SU-DHL-6 (cell line): ENCODE measurements around the gene SLC44A1.

Source experiments
- H2AFZ ChIP-seq: fragments of 200-600 bp; sonication (generic); 2 replicates; pipeline ENCODE4 v1.6.1; 2014; ENCODE audit warnings: low read depth, mild to moderate bottlenecking, moderate library complexity, mixed read lengths, antibody characterized with exemption, low read length; ENCODE audit not compliant: severe bottlenecking
- H3F3A ChIP-seq: fragments of 200-600 bp; shearing (Covaris generic); 2 replicates; pipeline ENCODE4 v1.6.0; 2016; ENCODE audit warnings: antibody characterized with exemption, mild to moderate bottlenecking; ENCODE audit not compliant: insufficient read depth
- H3K27ac ChIP-seq: fragments of 200-600 bp; sonication (generic); 2 replicates; pipeline ENCODE4 v1.5.1; 2016; ENCODE audit warnings: low read depth, mild to moderate bottlenecking, low read length, moderate library complexity, mixed read lengths
- H3K27me3 ChIP-seq: fragments of 200-600 bp; sonication (generic), shearing (Covaris generic); 2 replicates; pipeline ENCODE4 v1.6.0; 2014; ENCODE audit warnings: mild to moderate bottlenecking, low read length
- H3K36me3 ChIP-seq: fragments of 200-600 bp; sonication (generic); 2 replicates; pipeline ENCODE4 v1.6.1; 2014; ENCODE audit warnings: mild to moderate bottlenecking, low read length, mixed read lengths
- H3K4me2 ChIP-seq: fragments of 300-600, 200-600 bp; shearing (Covaris generic), sonication (generic); 2 replicates; pipeline ENCODE4 v1.6.0; 2014; ENCODE audit warnings: low read length, low read depth, mild to moderate bottlenecking; ENCODE audit not compliant: poor library complexity, severe bottlenecking
- H3K4me3 ChIP-seq: fragments of 200-600 bp; sonication (generic); 2 replicates; pipeline ENCODE4 v1.5.1; 2014; ENCODE audit warnings: antibody characterized with exemption, low read length, mild to moderate bottlenecking, mixed read lengths; ENCODE audit not compliant: insufficient read depth, poor library complexity, severe bottlenecking
- H3K79me2 ChIP-seq: fragments of 200-600 bp; sonication (generic); 2 replicates; pipeline ENCODE4 v1.6.1; 2014; ENCODE audit warnings: mild to moderate bottlenecking, low read length, moderate library complexity; ENCODE audit not compliant: insufficient read depth
- H3K9ac ChIP-seq: fragments of 200-600 bp; sonication (generic); 2 replicates; pipeline ENCODE4 v1.7.0; 2014; ENCODE audit warnings: mild to moderate bottlenecking, low read length
- H3K9me2 ChIP-seq: fragments of 200-600 bp; sonication (generic); replicated peaks from 2 replicates; pipeline ENCODE4 v1.6.1; 2014; ENCODE audit warnings: low read length; ENCODE audit not compliant: insufficient read depth
- H3K9me3 ChIP-seq: fragments of 200-600 bp; sonication (generic); 2 replicates; pipeline ENCODE4 v1.6.1; 2014; ENCODE audit warnings: low read length, mixed read lengths; ENCODE audit not compliant: insufficient read depth
- H4K20me1 ChIP-seq: fragments of 200-600 bp; sonication (generic); 2 replicates; pipeline ENCODE4 v1.6.1; 2014; ENCODE audit warnings: low read depth, mild to moderate bottlenecking, antibody characterized with exemption, low read length, moderate library complexity, mixed read lengths
- EZH2phosphoT487 ChIP-seq: fragments of 200-600 bp; sonication (generic), shearing (Covaris generic); conservative IDR thresholded peaks from 2 replicates; pipeline ENCODE4 v1.6.1; 2018; ENCODE audit warnings: mild to moderate bottlenecking, antibody characterized with exemption, low read length, moderate library complexity, mixed read lengths
- TF ChIP-seq, protein P1 (sequence below): fragments of 200-600 bp; sonication (generic); IDR thresholded peaks from one replicate; pipeline ENCODE4 v1.5.1; 2017; ENCODE audit warnings: antibody characterized with exemption, mild to moderate bottlenecking, low read length, moderate library complexity; ENCODE audit not compliant: insufficient read depth, poor library complexity, severe bottlenecking

Gene SLC44A1

DNA sequence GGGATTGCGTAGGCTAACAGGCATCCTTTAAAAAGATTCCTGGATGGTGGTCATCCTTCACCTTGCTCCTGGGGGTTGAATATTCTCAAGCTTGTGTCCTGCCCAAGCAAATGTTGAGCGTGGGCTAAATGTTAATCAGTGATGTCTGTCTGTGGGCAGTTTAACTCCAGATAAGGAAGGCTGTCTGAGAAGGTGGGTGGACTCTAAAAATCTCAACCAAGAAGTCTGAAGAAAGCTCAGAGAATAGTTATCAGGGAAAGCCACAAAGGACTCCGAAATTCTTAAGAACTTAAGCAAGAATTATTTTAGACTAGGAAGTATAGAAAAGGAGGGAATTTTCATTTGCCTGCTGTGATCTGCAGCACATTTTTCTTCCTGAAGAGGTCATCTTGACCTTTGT is 125.5 kb downstream of the SLC44A1 start:
- H3K36me3 ChIP-seq, result no peaks in the 10 kb centered on the region

DNA sequence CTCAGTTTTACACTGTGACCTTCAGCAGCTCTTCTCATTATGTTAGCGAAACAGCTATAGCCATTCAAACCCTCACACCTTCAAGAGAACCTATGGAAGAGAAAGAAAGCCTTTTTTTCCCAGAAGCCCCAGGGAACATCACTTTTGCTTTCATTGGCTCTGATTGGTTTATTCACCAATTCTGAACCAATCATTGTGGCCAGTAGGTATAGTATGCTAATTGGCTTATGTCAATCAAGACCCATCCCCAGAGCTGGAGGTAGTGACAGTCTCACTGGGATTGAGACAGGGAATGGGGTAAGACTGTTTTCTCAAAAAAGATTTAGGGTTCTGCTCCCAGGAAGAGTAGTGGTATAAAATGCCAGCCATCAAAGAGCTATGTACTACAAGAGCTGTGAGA is 129.3 kb downstream of the SLC44A1 start:
- Histone ChIP-seq H3K4me3 (no peak overlapping the region), H3K9me3 (no peaks in the 10 kb centered on the region), H3K4me2 (no peak overlapping the region), H4K20me1 (no peaks in the 10 kb centered on the region), H2AFZ (no peak overlapping the region), H3K79me2 (no peaks in the 10 kb centered on the region), H3F3A (no peaks in the 10 kb centered on the region), H3K9me2 (no peaks in the 10 kb centered on the region), H3K27me3 (no peaks in the 10 kb centered on the region), H3K9ac (no peak overlapping the region), H3K27ac (no peak overlapping the region), H3K36me3 (no peaks in the 10 kb centered on the region)
- TF ChIP-seq, protein P1, sequence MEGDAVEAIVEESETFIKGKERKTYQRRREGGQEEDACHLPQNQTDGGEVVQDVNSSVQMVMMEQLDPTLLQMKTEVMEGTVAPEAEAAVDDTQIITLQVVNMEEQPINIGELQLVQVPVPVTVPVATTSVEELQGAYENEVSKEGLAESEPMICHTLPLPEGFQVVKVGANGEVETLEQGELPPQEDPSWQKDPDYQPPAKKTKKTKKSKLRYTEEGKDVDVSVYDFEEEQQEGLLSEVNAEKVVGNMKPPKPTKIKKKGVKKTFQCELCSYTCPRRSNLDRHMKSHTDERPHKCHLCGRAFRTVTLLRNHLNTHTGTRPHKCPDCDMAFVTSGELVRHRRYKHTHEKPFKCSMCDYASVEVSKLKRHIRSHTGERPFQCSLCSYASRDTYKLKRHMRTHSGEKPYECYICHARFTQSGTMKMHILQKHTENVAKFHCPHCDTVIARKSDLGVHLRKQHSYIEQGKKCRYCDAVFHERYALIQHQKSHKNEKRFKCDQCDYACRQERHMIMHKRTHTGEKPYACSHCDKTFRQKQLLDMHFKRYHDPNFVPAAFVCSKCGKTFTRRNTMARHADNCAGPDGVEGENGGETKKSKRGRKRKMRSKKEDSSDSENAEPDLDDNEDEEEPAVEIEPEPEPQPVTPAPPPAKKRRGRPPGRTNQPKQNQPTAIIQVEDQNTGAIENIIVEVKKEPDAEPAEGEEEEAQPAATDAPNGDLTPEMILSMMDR, result no peak
- TF ChIP-seq EZH2phosphoT487, result no peak

More for the DNA sequence above, 125.5 kb downstream of the SLC44A1 start:
- no peaks in the 10 kb centered on the region for H3K9me2 ChIP-seq
- H3K9me3 ChIP-seq, result no peaks in the 10 kb centered on the region
- H3K27me3 ChIP-seq, result no peaks in the 10 kb centered on the region
- no peak overlapping the region for H3K4me3 ChIP-seq
- no peaks in the 10 kb centered on the region for H3K79me2 ChIP-seq
- no peak overlapping the region for H3K9ac ChIP-seq
- no peaks in the 10 kb centered on the region for H4K20me1 ChIP-seq
- no peaks in the 10 kb centered on the region for H3F3A ChIP-seq
- H3K4me2 ChIP-seq, result no peak overlapping the region
- no peak overlapping the region for H2AFZ ChIP-seq
- no peak overlapping the region for H3K27ac ChIP-seq
- TF ChIP-seq EZH2phosphoT487, result no peak
- TF ChIP-seq, protein P1, result no peak

DNA sequence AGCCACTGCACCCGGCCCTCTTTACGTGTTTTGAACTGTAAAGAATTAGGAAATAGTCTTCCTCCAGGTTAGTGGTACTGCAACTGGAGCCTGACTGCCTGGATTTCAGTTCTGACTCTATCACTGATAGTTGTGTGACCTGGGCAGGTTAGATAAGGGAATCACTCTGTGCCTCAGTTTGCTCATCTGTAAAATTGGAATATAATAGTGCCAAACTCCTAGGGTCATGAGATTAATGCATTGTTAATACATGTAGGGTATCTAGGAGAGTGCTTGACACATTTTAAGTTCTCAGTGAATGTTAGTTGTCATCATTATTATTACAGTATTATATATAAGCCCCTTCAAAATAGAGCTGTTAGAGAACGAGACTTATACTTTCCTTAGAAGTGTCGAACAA is 130.9 kb downstream of the SLC44A1 start:
- no peak for TF ChIP-seq EZH2phosphoT487
- TF ChIP-seq, protein P1, result no peak

DNA sequence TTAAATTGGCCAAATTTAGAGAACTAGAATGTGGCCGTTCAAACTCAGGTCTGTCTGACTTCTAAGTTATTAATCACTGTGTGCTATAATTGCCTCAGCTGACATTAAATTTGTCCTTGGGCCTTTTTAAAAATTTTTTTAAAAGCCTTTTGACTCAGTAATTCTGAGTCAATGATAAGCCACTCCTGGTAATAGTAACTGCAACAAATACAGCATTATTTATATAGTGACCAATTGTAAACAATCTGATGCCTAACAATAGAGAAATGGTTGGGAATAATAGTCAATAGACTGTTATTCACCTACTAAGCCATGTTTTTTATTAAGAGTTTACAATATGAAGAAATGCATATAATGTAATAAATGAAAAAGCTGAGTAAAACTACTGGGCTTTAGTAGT is 132.4 kb downstream of the SLC44A1 start:
- Histone ChIP-seq H3K36me3 (no peaks in the 10 kb centered on the region), H3K27ac (no peak overlapping the region), H3K9me2 (no peaks in the 10 kb centered on the region), H3K9me3 (no peaks in the 10 kb centered on the region), H3K4me2 (no peak overlapping the region), H3K27me3 (no peaks in the 10 kb centered on the region), H4K20me1 (no peaks in the 10 kb centered on the region), H3K79me2 (no peaks in the 10 kb centered on the region), H3K4me3 (no peak overlapping the region), H3K9ac (no peak overlapping the region), H3F3A (no peaks in the 10 kb centered on the region), H2AFZ (no peak overlapping the region)
- TF ChIP-seq, protein P1, result no peak
- TF ChIP-seq EZH2phosphoT487, result no peak

More for the DNA sequence above, 130.9 kb downstream of the SLC44A1 start:
- Histone ChIP-seq H3K79me2 (no peaks in the 10 kb centered on the region), H3K4me2 (no peak overlapping the region), H3K27ac (no peak overlapping the region), H3K9ac (no peak overlapping the region), H3K9me2 (no peaks in the 10 kb centered on the region), H4K20me1 (no peaks in the 10 kb centered on the region), H3K4me3 (no peak overlapping the region), H3F3A (no peaks in the 10 kb centered on the region), H2AFZ (no peak overlapping the region), H3K9me3 (no peaks in the 10 kb centered on the region), H3K36me3 (no peaks in the 10 kb centered on the region), H3K27me3 (no peaks in the 10 kb centered on the region)
